ENCODE measurements around the gene CHRNB4.

Gene CHRNB4

GRCh38 chr15:78680431-78681075 is 39.5 kb upstream of the CHRNB4 start:
- Histone ChIP-seq H3K9me3 (ENCODE audit: control insufficient read depth, low read length) (no peaks in the 10 kb centered on the region), H3K27ac (ENCODE audit: insufficient read depth, low read depth, low read length, poor library complexity, severe bottlenecking) (no peak overlapping the region), H3K27me3 (ENCODE audit: control insufficient read depth, insufficient read depth, low read length, poor library complexity, severe bottlenecking) (no peaks in the 10 kb centered on the region), H3K36me3 (ENCODE audit: control insufficient read depth, insufficient read depth, low read length) (no peaks in the 10 kb centered on the region), H3K4me1 (ENCODE audit: control insufficient read depth, insufficient read depth, low read length) (peaks cover 17% of the 10 kb centered on the region), H3K4me3 (ENCODE audit: insufficient read depth, low read depth, low read length) (no peak overlapping the region)
- WGBS, 2 experiments, result 88 to 91% methylated on average over 10 of the region's 10 CpGs

- WGBS, 2 experiments, result 91 to 92% methylated on average over 3 of the region's 3 CpGs
- Histone ChIP-seq H3K4me1 (ENCODE audit: control insufficient read depth, insufficient read depth, low read length) (peaks cover 15% of the 10 kb centered on the region), H3K27ac (ENCODE audit: insufficient read depth, low read depth, low read length, poor library complexity, severe bottlenecking) (no peak overlapping the region), H3K36me3 (ENCODE audit: control insufficient read depth, insufficient read depth, low read length) (no peaks in the 10 kb centered on the region), H3K9me3 (ENCODE audit: control insufficient read depth, low read length) (no peaks in the 10 kb centered on the region), H3K27me3 (ENCODE audit: control insufficient read depth, insufficient read depth, low read length, poor library complexity, severe bottlenecking) (peaks cover 8% of the 10 kb centered on the region), H3K4me3 (ENCODE audit: insufficient read depth, low read depth, low read length) (no peak overlapping the region)
These were observed 38.1 kb upstream of the CHRNB4 start for GRCh38 chr15:78679089-78679511.

- no peaks in the 10 kb centered on the region for H3K36me3 ChIP-seq (ENCODE audit: control insufficient read depth, insufficient read depth, low read length)
- H3K27me3 ChIP-seq (ENCODE audit: control insufficient read depth, insufficient read depth, low read length, poor library complexity, severe bottlenecking), result peaks cover 16% of the 10 kb centered on the region
- WGBS, 2 experiments, result 49 to 53% methylated on average over 12 of the region's 12 CpGs
- no peak overlapping the region for H3K4me3 ChIP-seq (ENCODE audit: insufficient read depth, low read depth, low read length)
- no peak overlapping the region for H3K27ac ChIP-seq (ENCODE audit: insufficient read depth, low read depth, low read length, poor library complexity, severe bottlenecking)
- H3K4me1 ChIP-seq (ENCODE audit: control insufficient read depth, insufficient read depth, low read length), result peaks cover 23% of the 10 kb centered on the region
- no peaks in the 10 kb centered on the region for H3K9me3 ChIP-seq (ENCODE audit: control insufficient read depth, low read length)
These were observed 35.6 kb upstream of the CHRNB4 start for GRCh38 chr15:78676424-78677110.

- Histone ChIP-seq H3K4me1 (ENCODE audit: control insufficient read depth, insufficient read depth, low read length) (peaks cover 15% of the 10 kb centered on the region), H3K4me3 (ENCODE audit: insufficient read depth, low read depth, low read length) (no peak overlapping the region), H3K36me3 (ENCODE audit: control insufficient read depth, insufficient read depth, low read length) (no peaks in the 10 kb centered on the region), H3K27ac (ENCODE audit: insufficient read depth, low read depth, low read length, poor library complexity, severe bottlenecking) (no peak overlapping the region), H3K9me3 (ENCODE audit: control insufficient read depth, low read length) (no peaks in the 10 kb centered on the region), H3K27me3 (ENCODE audit: control insufficient read depth, insufficient read depth, low read length, poor library complexity, severe bottlenecking) (peaks cover 16% of the 10 kb centered on the region)
- WGBS, 2 experiments, result 94% methylated on average over 11 of the region's 11 CpGs
These were observed 34.8 kb upstream of the CHRNB4 start for GRCh38 chr15:78675617-78676360.

- no peaks in the 10 kb centered on the region for H3K36me3 ChIP-seq (ENCODE audit: control insufficient read depth, insufficient read depth, low read length)
- no peak overlapping the region for H3K27ac ChIP-seq (ENCODE audit: insufficient read depth, low read depth, low read length, poor library complexity, severe bottlenecking)
- 96 to 97% methylated on average over 4 of the region's 4 CpGs for WGBS, 2 experiments
- no peak overlapping the region for H3K4me3 ChIP-seq (ENCODE audit: insufficient read depth, low read depth, low read length)
- peaks cover 12% of the 10 kb centered on the region for H3K4me1 ChIP-seq (ENCODE audit: control insufficient read depth, insufficient read depth, low read length)
- H3K9me3 ChIP-seq (ENCODE audit: control insufficient read depth, low read length), result no peaks in the 10 kb centered on the region
- peaks cover 16% of the 10 kb centered on the region for H3K27me3 ChIP-seq (ENCODE audit: control insufficient read depth, insufficient read depth, low read length, poor library complexity, severe bottlenecking)
These were observed 34.2 kb upstream of the CHRNB4 start for GRCh38 chr15:78675206-78675605.

GRCh38 chr15:78673917-78674444 is 33.0 kb upstream of the CHRNB4 start:
- Histone ChIP-seq H3K36me3 (ENCODE audit: control insufficient read depth, insufficient read depth, low read length) (no peaks in the 10 kb centered on the region), H3K4me3 (ENCODE audit: insufficient read depth, low read depth, low read length) (no peak overlapping the region), H3K27me3 (ENCODE audit: control insufficient read depth, insufficient read depth, low read length, poor library complexity, severe bottlenecking) (peaks cover 16% of the 10 kb centered on the region), H3K27ac (ENCODE audit: insufficient read depth, low read depth, low read length, poor library complexity, severe bottlenecking) (no peak overlapping the region), H3K9me3 (ENCODE audit: control insufficient read depth, low read length) (no peaks in the 10 kb centered on the region), H3K4me1 (ENCODE audit: control insufficient read depth, insufficient read depth, low read length) (peaks cover 12% of the 10 kb centered on the region)
- WGBS, 2 experiments, result 90 to 91% methylated on average over 3 of the region's 3 CpGs

- Histone ChIP-seq H3K27ac (ENCODE audit: insufficient read depth, low read depth, low read length, poor library complexity, severe bottlenecking) (no peak overlapping the region), H3K27me3 (ENCODE audit: control insufficient read depth, insufficient read depth, low read length, poor library complexity, severe bottlenecking) (peaks cover 16% of the 10 kb centered on the region), H3K9me3 (ENCODE audit: control insufficient read depth, low read length) (no peaks in the 10 kb centered on the region), H3K36me3 (ENCODE audit: control insufficient read depth, insufficient read depth, low read length) (no peaks in the 10 kb centered on the region), H3K4me1 (ENCODE audit: control insufficient read depth, insufficient read depth, low read length) (peaks cover 12% of the 10 kb centered on the region), H3K4me3 (ENCODE audit: insufficient read depth, low read depth, low read length) (no peak overlapping the region)
- 54 to 55% methylated on average over 4 of the region's 4 CpGs for WGBS, 2 experiments
These were observed 32.5 kb upstream of the CHRNB4 start for GRCh38 chr15:78673476-78673875.

- Histone ChIP-seq H3K27ac (ENCODE audit: insufficient read depth, low read depth, low read length, poor library complexity, severe bottlenecking) (no peak overlapping the region), H3K4me1 (ENCODE audit: control insufficient read depth, insufficient read depth, low read length) (peaks cover 12% of the 10 kb centered on the region), H3K36me3 (ENCODE audit: control insufficient read depth, insufficient read depth, low read length) (no peaks in the 10 kb centered on the region), H3K27me3 (ENCODE audit: control insufficient read depth, insufficient read depth, low read length, poor library complexity, severe bottlenecking) (peaks cover 16% of the 10 kb centered on the region), H3K9me3 (ENCODE audit: control insufficient read depth, low read length) (no peaks in the 10 kb centered on the region), H3K4me3 (ENCODE audit: insufficient read depth, low read depth, low read length) (no peak overlapping the region)
- WGBS, 2 experiments, result 92 to 93% methylated on average over 9 of the region's 9 CpGs
These were observed 31.4 kb upstream of the CHRNB4 start for GRCh38 chr15:78672285-78673014.

GRCh38 chr15:78671626-78672211 is 30.7 kb upstream of the CHRNB4 start:
- H3K27ac ChIP-seq (ENCODE audit: insufficient read depth, low read depth, low read length, poor library complexity, severe bottlenecking), result peak overlapping the region; percentile 21
- WGBS, 2 experiments, result 21 to 23% methylated on average over 6 of the region's 6 CpGs
- H3K27me3 ChIP-seq (ENCODE audit: control insufficient read depth, insufficient read depth, low read length, poor library complexity, severe bottlenecking), result peaks cover 16% of the 10 kb centered on the region
- H3K4me3 ChIP-seq (ENCODE audit: insufficient read depth, low read depth, low read length), result no peak overlapping the region
- no peaks in the 10 kb centered on the region for H3K36me3 ChIP-seq (ENCODE audit: control insufficient read depth, insufficient read depth, low read length)
- H3K9me3 ChIP-seq (ENCODE audit: control insufficient read depth, low read length), result no peaks in the 10 kb centered on the region
- H3K4me1 ChIP-seq (ENCODE audit: control insufficient read depth, insufficient read depth, low read length), result peaks cover 12% of the 10 kb centered on the region
